ENCODE measurements around the gene PRODH2. TPM values are rescaled to one million over a fixed set of nuclear protein-coding genes. Genes with fewer than 3 reads are reported as not detected.

PRODH2 gene
- total and polyA plus RNA-seq, 2 of the 13 experiments (the other 11 are each of a cell fraction or from before 2014, with no cell fraction given): 86.7 to 118 TPM

DNA sequence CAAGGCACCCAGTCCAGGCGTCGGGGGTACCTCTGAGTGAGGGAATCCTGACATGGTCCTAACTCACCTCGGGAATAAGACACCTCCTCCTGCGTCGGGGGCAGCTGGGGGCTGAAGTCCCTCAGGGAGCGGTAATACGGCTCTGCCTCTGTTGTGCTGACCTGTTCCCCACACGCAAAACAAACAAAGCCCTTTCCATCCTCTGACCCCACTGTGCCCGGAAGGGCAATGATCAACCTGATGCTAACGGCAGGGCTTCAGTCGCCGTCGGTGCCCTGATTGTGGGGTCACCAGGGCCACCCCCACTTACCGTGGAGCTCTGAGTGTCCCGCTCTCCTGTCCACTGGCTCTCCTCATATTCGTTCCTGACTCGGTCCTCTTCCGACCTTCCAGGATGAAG is 18.3 kb upstream of the PRODH2 start:
- TF ChIP-seq SOX13 (IDR thresholded peaks at IDR 0.05): no peak
- TF ChIP-seq SOX13 (CRISPR knock-in tag; conservative IDR thresholded peaks at IDR 0.05 in 1 of 2, IDR thresholded peaks at IDR 0.05 in 1 of 2): no peak
- peak; percentile 14; the same call in 1 of the 2 replicates for TF ChIP-seq MIER2 (CRISPR knock-in tag; IDR thresholded peaks at IDR 0.05)
- no peak for ATAC-seq
- 0 out of 2 replicates have a peak, but pooled peaks cover 2% of the 10 kb centered on the region for H4K20me1 ChIP-seq (ENCODE audit: insufficient read depth, low read length)
- H3K27me3 ChIP-seq (ENCODE audit: control insufficient read depth in 1 of 2, insufficient read depth in 2 of 2, low read length in 2 of 2): peaks cover 0 to 29% of the 10 kb centered on the region in 2 experiments; a peak in 3 of 5 replicates
- no TSS peak for BruUV-seq (replicated peaks)
- in situ Hi-C loops (cut with HindIII; ENCODE audit: extremely low pct_ligation_motif_present, low pct_unique_long_range_greater_than_20kb) (no loop called here), intact Hi-C loops (cut with micrococcal nuclease; ENCODE audit: unreplicated experiment) (no loop called here)
- no peak overlapping the region for H3K4me3 ChIP-seq (replicated peaks in 1 of 3; ENCODE audit: insufficient read depth in 1 of 3, low read depth in 2 of 3, low read length in 3 of 3)
- no peak overlapping the region for H3K27ac ChIP-seq (ENCODE audit: extremely low read length, insufficient read depth, low read length)
- no peaks in the 10 kb centered on the region for H3K9me3 ChIP-seq (ENCODE audit: low read length)
- no peaks in the 10 kb centered on the region for H3K36me3 ChIP-seq (replicated peaks in 1 of 2; ENCODE audit: control insufficient read depth in 1 of 2, insufficient read depth in 2 of 2, low read length in 2 of 2)
- POLR2A ChIA-PET: no interaction called here
- H3K4me2 ChIP-seq (ENCODE audit: low read depth, low read length): no peak overlapping the region
- CTCF ChIA-PET (ENCODE audit: low intra/inter-chr PET ratio, low total read pairs): no interaction called here
- no peak overlapping the region for H3K9ac ChIP-seq (ENCODE audit: insufficient read depth, low read depth, low read length)
- 7% methylated on average over 5 of the region's 18 CpGs for WGBS (ENCODE audit: low lambda C conversion rate)
- no peak overlapping the region for H2AFZ ChIP-seq (ENCODE audit: low read length)
- FAIRE-seq: no peak
- DNase-seq (ENCODE audit: low spot score): no peak
- H3K79me2 ChIP-seq (ENCODE audit: insufficient read depth, low read length): no peaks in the 10 kb centered on the region
- peaks cover 6% of the 10 kb centered on the region; the same call in 1 of the 2 replicates for H3K4me1 ChIP-seq (ENCODE audit: insufficient read depth, low read length)

DNA sequence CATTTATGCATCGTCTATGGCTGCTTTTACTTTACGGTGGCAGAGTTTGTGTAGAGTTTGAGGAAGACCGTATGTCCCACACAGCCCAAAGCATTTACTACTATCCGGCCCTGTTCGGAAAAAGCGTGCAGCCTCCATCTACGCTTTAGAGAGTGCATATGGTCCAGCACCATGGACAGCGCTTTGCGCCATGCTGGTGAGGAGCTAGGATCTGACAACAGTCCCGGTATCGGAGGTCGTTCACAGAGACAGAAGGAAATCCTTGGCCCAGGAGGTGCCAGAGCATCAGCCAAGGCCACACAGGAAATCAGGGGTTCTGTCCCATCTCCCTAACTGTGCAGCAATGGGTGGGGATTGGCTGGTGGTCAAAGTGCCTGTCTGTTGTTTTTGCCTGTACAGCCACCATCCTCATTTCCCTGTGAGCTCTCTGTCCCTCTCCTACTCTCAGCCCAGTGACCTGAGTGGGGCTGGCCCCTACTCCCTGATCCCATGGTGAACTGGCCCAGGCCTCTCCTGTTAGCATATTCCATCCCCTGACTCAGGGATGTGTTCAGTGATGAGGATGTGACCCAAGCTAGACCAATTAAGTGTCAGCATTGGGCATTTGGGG is 16.2 kb upstream of the PRODH2 start:
- no peaks in the 10 kb centered on the region for H3K9me3 ChIP-seq (ENCODE audit: low read length)
- no peak overlapping the region for H3K27ac ChIP-seq (ENCODE audit: extremely low read length, insufficient read depth, low read length)
- peaks cover 6% of the 10 kb centered on the region; the same call in 1 of the 2 replicates for H3K4me1 ChIP-seq (ENCODE audit: insufficient read depth, low read length)
- no peak overlapping the region for H3K4me3 ChIP-seq (replicated peaks in 1 of 3; ENCODE audit: insufficient read depth in 1 of 3, low read depth in 2 of 3, low read length in 3 of 3)
- H2AFZ ChIP-seq (ENCODE audit: low read length): no peak overlapping the region
- ATAC-seq (peak; percentile 94), FAIRE-seq (peak; percentile 71), DNase-seq (ENCODE audit: low spot score) (peak; percentile 66)
- H3K4me2 ChIP-seq (ENCODE audit: low read depth, low read length): no peak overlapping the region
- POLR2A ChIA-PET: interaction anchor here (0.6 kb wide), 1 partner anchor 88 kb away, joined by 3 read pairs; no protein-coding TSS in a partner anchor
- H3K79me2 ChIP-seq (ENCODE audit: insufficient read depth, low read length): no peaks in the 10 kb centered on the region
- WGBS (ENCODE audit: low lambda C conversion rate): 11% methylated on average over 6 of the region's 12 CpGs
- in situ Hi-C loops (cut with HindIII; ENCODE audit: extremely low pct_ligation_motif_present, low pct_unique_long_range_greater_than_20kb) (no loop called here), intact Hi-C loops (cut with micrococcal nuclease; ENCODE audit: unreplicated experiment) (loop anchor here (1.0 kb wide), 1 partner anchor 51 kb away; no protein-coding TSS in a partner anchor)
- CTCF ChIA-PET (ENCODE audit: low intra/inter-chr PET ratio, low total read pairs): no interaction called here
- no peaks in the 10 kb centered on the region for H3K36me3 ChIP-seq (replicated peaks in 1 of 2; ENCODE audit: control insufficient read depth in 1 of 2, insufficient read depth in 2 of 2, low read length in 2 of 2)
- H3K27me3 ChIP-seq (ENCODE audit: control insufficient read depth in 1 of 2, insufficient read depth in 2 of 2, low read length in 2 of 2): peaks cover 0 to 25% of the 10 kb centered on the region in 2 experiments; a peak in 2 of 5 replicates
- H3K9ac ChIP-seq (ENCODE audit: insufficient read depth, low read depth, low read length): no peak overlapping the region
- 0 out of 2 replicates have a peak, but pooled peaks cover 2% of the 10 kb centered on the region for H4K20me1 ChIP-seq (ENCODE audit: insufficient read depth, low read length)
- BruUV-seq (replicated peaks): no TSS peak
- TF ChIP-seq, protein P1, sequence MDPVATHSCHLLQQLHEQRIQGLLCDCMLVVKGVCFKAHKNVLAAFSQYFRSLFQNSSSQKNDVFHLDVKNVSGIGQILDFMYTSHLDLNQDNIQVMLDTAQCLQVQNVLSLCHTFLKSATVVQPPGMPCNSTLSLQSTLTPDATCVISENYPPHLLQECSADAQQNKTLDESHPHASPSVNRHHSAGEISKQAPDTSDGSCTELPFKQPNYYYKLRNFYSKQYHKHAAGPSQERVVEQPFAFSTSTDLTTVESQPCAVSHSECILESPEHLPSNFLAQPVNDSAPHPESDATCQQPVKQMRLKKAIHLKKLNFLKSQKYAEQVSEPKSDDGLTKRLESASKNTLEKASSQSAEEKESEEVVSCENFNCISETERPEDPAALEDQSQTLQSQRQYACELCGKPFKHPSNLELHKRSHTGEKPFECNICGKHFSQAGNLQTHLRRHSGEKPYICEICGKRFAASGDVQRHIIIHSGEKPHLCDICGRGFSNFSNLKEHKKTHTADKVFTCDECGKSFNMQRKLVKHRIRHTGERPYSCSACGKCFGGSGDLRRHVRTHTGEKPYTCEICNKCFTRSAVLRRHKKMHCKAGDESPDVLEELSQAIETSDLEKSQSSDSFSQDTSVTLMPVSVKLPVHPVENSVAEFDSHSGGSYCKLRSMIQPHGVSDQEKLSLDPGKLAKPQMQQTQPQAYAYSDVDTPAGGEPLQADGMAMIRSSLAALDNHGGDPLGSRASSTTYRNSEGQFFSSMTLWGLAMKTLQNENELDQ (CRISPR knock-in tag; IDR thresholded peaks at IDR 0.05; ENCODE audit: borderline replicate concordance): peak; percentile 98; the same call in 1 of the 2 replicates
- TF ChIP-seq POLR2AphosphoS2 (IDR thresholded peaks at IDR 0.05; ENCODE audit: low read depth, low read length) (no peak), ZMYM2 (CRISPR knock-in tag; IDR thresholded peaks at IDR 0.05) (no peak), ZNF780A (CRISPR knock-in tag; IDR thresholded peaks at IDR 0.05) (peak; percentile 86), XRCC5 (optimal IDR thresholded peaks at IDR 0.05; ENCODE audit: low read length) (peak; percentile 79), ZFP36L1 (CRISPR knock-in tag; IDR thresholded peaks at IDR 0.05) (no peak)
- TF ChIP-seq, protein P2, sequence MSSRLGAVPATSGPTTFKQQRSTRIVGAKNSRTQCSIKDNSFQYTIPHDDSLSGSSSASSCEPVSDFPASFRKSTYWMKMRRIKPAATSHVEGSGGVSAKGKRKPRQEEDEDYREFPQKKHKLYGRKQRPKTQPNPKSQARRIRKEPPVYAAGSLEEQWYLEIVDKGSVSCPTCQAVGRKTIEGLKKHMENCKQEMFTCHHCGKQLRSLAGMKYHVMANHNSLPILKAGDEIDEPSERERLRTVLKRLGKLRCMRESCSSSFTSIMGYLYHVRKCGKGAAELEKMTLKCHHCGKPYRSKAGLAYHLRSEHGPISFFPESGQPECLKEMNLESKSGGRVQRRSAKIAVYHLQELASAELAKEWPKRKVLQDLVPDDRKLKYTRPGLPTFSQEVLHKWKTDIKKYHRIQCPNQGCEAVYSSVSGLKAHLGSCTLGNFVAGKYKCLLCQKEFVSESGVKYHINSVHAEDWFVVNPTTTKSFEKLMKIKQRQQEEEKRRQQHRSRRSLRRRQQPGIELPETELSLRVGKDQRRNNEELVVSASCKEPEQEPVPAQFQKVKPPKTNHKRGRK (CRISPR knock-in tag; IDR thresholded peaks at IDR 0.05): no peak
- TF ChIP-seq, protein P3, sequence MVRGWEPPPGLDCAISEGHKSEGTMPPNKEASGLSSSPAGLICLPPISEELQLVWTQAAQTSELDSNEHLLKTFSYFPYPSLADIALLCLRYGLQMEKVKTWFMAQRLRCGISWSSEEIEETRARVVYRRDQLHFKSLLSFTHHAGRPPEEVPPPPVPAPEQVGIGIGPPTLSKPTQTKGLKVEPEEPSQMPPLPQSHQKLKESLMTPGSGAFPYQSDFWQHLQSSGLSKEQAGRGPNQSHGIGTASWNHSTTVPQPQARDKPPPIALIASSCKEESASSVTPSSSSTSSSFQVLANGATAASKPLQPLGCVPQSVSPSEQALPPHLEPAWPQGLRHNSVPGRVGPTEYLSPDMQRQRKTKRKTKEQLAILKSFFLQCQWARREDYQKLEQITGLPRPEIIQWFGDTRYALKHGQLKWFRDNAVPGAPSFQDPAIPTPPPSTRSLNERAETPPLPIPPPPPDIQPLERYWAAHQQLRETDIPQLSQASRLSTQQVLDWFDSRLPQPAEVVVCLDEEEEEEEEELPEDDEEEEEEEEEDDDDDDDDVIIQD (CRISPR knock-in tag; IDR thresholded peaks at IDR 0.05; ENCODE audit: low read depth): peak; percentile 84
